Adrenal gland (tissue), 12 donors: ENCODE measurements around the gene MAST4. TPM values are rescaled to one million over a fixed set of nuclear protein-coding genes. Genes with fewer than 3 reads are reported as not detected.
A peak's percentile ranks its signal among the peaks of the same experiment; 100 is the strongest.

ENCODE experiments used
- DNase-seq, 7 donors: peaks; one replicate each; pipeline ENCODE4 v3.0.0-alpha.2; 2019 to 2020
- H3K27ac ChIP-seq, 5 donors: fragments of 200-600 bp; sonication (generic) in 4 of 5; 1 replicate in 3 of 5; 2 replicates in 2 of 5; pipeline versions ENCODE4 v1.5.1 to v1.8.0; 2016 to 2020; ENCODE audit warnings: mild to moderate bottlenecking in 1 of 5
- H3K27me3 ChIP-seq: fragments of 200-600 bp; 2 replicates; pipeline ENCODE4 v1.8.0; 2021
- H3K36me3 ChIP-seq, 2 donors: fragments of 200-600 bp; replicated peaks in 1 of 2; 1 replicate in 1 of 2; 2 replicates in 1 of 2; pipeline versions ENCODE4 v1.5.1 to v1.8.0; 2018 to 2022
- H3K4me1 ChIP-seq, 2 donors: fragments of 200-600 bp; replicated peaks in 1 of 2; 1 replicate in 1 of 2; 2 replicates in 1 of 2; pipeline versions ENCODE4 v1.5.1 to v1.8.0; 2018 to 2021
- H3K4me3 ChIP-seq, 4 donors: fragments of 200-600 bp; sonication (generic) in 3 of 4; one replicate each; pipeline ENCODE4 v1.5.1; 2016 to 2018
- H3K9me3 ChIP-seq, 3 donors: fragments of 200-600 bp; sonication (generic) in 1 of 3; replicated peaks in 1 of 3; 1 replicate in 2 of 3; 2 replicates in 1 of 3; pipeline versions ENCODE4 v1.5.1 to v1.8.0; 2016 to 2021
- POLR2A ChIP-seq, 2 donors: fragments of 450-650 bp; IDR thresholded peaks; one replicate each; pipeline ENCODE4 v1.6.1; 2017; ENCODE audit warnings: antibody characterized with exemption in 2 of 2, mild to moderate bottlenecking in 2 of 2, moderate library complexity in 1 of 2
- WGBS, 4 donors: extraction: QIAGEN DNeasy Blood & Tissue Kit in 2 of 4; methylation state at CpG; one replicate each; pipeline versions ENCODE4 v1.1.5 to v1.1.7; 2013 to 2017; 5-methylcytosine and 5-hydroxymethylcytosine counted together
- intact Hi-C, 2 donors: fragments of 100-400 bp; cut with DNase I; formaldehyde crosslinking; loops; one replicate each; pipeline versions ENCODE4 v1.14.1 to v1.15.0; 2022 to 2023
- polyA plus RNA-seq, 3 donors: library from polyadenylated mRNA; stranded (reverse); fragments of 200-250 nt in 2 of 3; fragments of 350-450 nt in 1 of 3; fragmentation: Illumina TruSeq in 1 of 3; extraction: RNeasy Lipid Tissue Mini Kit (QIAGEN cat#74804) in 1 of 3; gene quantifications; one replicate each; pipeline ENCODE4 v1.2.3, GENCODE V29; 2013 to 2014
- total RNA-seq, 9 donors: library from RNA; depleted of rRNA in 4 of 9; stranded (reverse); fragments of >200 nt in 4 of 9; fragments of 120-200 nt in 1 of 9; fragmentation: NEBNext Ultra II Directional in 1 of 9; extraction: Animal tissue kit (Norgen Biotek cat#: 25700) in 1 of 9; gene quantifications; one replicate each; pipeline versions ENCODE4 v1.1.0 to v1.2.4, GENCODE V29; 2013 to 2023
- TF ChIP-seq, protein P1 (sequence below), 6 experiments: fragments of 450-650 bp in 4 of 6; fragments of 200-600 bp in 2 of 6; sonication (generic) in 1 of 6; IDR thresholded peaks; 1 replicate in 5 of 6; 2 replicates in 1 of 6; pipeline versions ENCODE4 v1.5.1 to v1.8.0; 2016 to 2021; ENCODE audit warnings: antibody characterized with exemption in 6 of 6, mild to moderate bottlenecking in 2 of 6, moderate library complexity in 1 of 6
- donor health status: healthy with polysubstance abuse.
- donor health status: Bipolar disorder and iron deficiency.
- donor health status: DM: yes; HTN: yes; CAD: no.
- donor health status: DM: no; HTN: no; CAD: no.
- donor health status: DM: no; HTN: no; CAD: no.
- donor health status: DM: yes; HTN: yes; CAD: no.

The MAST4 gene
- total and polyA plus RNA-seq, 12 donors: 12.3 to 95.0 (median 42.8) TPM

- DNase-seq: peak in 1 of 7 donors; percentile 19
- intact Hi-C loops: no loop called here
- TF ChIP-seq, protein P1, sequence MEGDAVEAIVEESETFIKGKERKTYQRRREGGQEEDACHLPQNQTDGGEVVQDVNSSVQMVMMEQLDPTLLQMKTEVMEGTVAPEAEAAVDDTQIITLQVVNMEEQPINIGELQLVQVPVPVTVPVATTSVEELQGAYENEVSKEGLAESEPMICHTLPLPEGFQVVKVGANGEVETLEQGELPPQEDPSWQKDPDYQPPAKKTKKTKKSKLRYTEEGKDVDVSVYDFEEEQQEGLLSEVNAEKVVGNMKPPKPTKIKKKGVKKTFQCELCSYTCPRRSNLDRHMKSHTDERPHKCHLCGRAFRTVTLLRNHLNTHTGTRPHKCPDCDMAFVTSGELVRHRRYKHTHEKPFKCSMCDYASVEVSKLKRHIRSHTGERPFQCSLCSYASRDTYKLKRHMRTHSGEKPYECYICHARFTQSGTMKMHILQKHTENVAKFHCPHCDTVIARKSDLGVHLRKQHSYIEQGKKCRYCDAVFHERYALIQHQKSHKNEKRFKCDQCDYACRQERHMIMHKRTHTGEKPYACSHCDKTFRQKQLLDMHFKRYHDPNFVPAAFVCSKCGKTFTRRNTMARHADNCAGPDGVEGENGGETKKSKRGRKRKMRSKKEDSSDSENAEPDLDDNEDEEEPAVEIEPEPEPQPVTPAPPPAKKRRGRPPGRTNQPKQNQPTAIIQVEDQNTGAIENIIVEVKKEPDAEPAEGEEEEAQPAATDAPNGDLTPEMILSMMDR (IDR thresholded peaks at IDR 0.05): peak in 1 of 6 experiments; percentile 10
- TF ChIP-seq POLR2A (IDR thresholded peaks at IDR 0.05): no peak
These were observed 146.1 kb downstream of the MAST4 start for GRCh38 chr5:66742083-66742895.

GRCh38 chr5:66742896-66743247 lies 146.7 kb downstream of the MAST4 start:
- H3K9me3 ChIP-seq: no peaks in the 10 kb centered on the region
- peak in 2 of 7 donors; percentile 16 to 30 for DNase-seq
- TF ChIP-seq, protein P1 (IDR thresholded peaks at IDR 0.05): no peak
- TF ChIP-seq POLR2A (IDR thresholded peaks at IDR 0.05): no peak
- H3K36me3 ChIP-seq: no peaks in the 10 kb centered on the region
- no peak overlapping the region for H3K4me3 ChIP-seq
- no peaks in the 10 kb centered on the region for H3K27me3 ChIP-seq
- 58 to 69% (median 64%) methylated on average over 5 of the region's 5 CpGs for WGBS, 4 donors
- intact Hi-C loops: no loop called here
- H3K4me1 ChIP-seq: peaks cover 0 to 28% of the 10 kb centered on the region in 2 donors
- H3K27ac ChIP-seq: no peak overlapping the region

More at GRCh38 chr5:66742083-66742895, 146.1 kb downstream of the MAST4 start:
- H3K36me3 ChIP-seq: no peaks in the 10 kb centered on the region
- 84 to 92% (median 88%) methylated on average over 15 of the region's 15 CpGs for WGBS, 4 donors
- no peak overlapping the region for H3K27ac ChIP-seq
- no peak overlapping the region for H3K4me3 ChIP-seq
- no peaks in the 10 kb centered on the region for H3K27me3 ChIP-seq
- H3K4me1 ChIP-seq: peaks cover 0 to 24% of the 10 kb centered on the region in 2 donors
- no peaks in the 10 kb centered on the region for H3K9me3 ChIP-seq

- intact Hi-C loops: no loop called here
- 90 to 99% (median 94%) methylated on average over 6 of the region's 6 CpGs for WGBS, 4 donors
- TF ChIP-seq, protein P1 (IDR thresholded peaks at IDR 0.05): no peak
- no peak for TF ChIP-seq POLR2A (IDR thresholded peaks at IDR 0.05)
- no peak for DNase-seq
- Histone ChIP-seq H3K4me1 (peaks cover 0 to 28% of the 10 kb centered on the region in 2 donors), H3K27me3 (no peaks in the 10 kb centered on the region), H3K27ac (peak overlapping the region in 1 of 5 donors; percentile 32), H3K4me3 (no peak overlapping the region), H3K36me3 (no peaks in the 10 kb centered on the region), H3K9me3 (no peaks in the 10 kb centered on the region)
These were observed 147.2 kb downstream of the MAST4 start for GRCh38 chr5:66743344-66743743.

GRCh38 chr5:66744040-66744439 lies 147.8 kb downstream of the MAST4 start:
- peak in 6 of 7 donors; percentile 38 to 64 (median 46) for DNase-seq
- H3K9me3 ChIP-seq: no peaks in the 10 kb centered on the region
- intact Hi-C loops: no loop called here
- H3K36me3 ChIP-seq: no peaks in the 10 kb centered on the region
- no peak overlapping the region for H3K4me3 ChIP-seq
- TF ChIP-seq, protein P1 (IDR thresholded peaks at IDR 0.05): no peak
- TF ChIP-seq POLR2A (IDR thresholded peaks at IDR 0.05): no peak
- H3K4me1 ChIP-seq: peaks cover 0 to 28% of the 10 kb centered on the region in 2 donors
- no peaks in the 10 kb centered on the region for H3K27me3 ChIP-seq
- 31 to 59% (median 46%) methylated on average over 4 of the region's 4 CpGs for WGBS, 4 donors
- peak overlapping the region in 1 of 5 donors; percentile 2 for H3K27ac ChIP-seq
